Measurements from ENCODE around the gene GPR34. TPM values are rescaled to one million over a fixed set of nuclear protein-coding genes. Genes with fewer than 3 reads are reported as not detected.

The GPR34 gene
- total and polyA plus RNA-seq, 2 of the 4 experiments (the other 2 are of a cell fraction), result not detected

GRCh38 chrX:41664908-41665307 lies 23.9 kb upstream of the GPR34 start (continued):
- no peak for TF ChIP-seq CTCF (conservative IDR thresholded peaks at IDR 0.05; ENCODE audit: low read depth, low read length)
- no peak for TF ChIP-seq RAD21 (IDR thresholded peaks at IDR 0.05; ENCODE audit: low read length)
- TF ChIP-seq RCOR1 (IDR thresholded peaks at IDR 0.05; ENCODE audit: insufficient replicate concordance, low read length), result no peak

GRCh38 chrX:41665686-41666085 lies 23.1 kb upstream of the GPR34 start:
- Histone ChIP-seq H2AK9ac (replicated peaks; ENCODE audit: low read depth, low read length, poor library complexity) (no peak overlapping the region), H3K4ac (ENCODE audit: low read depth, low read length) (no peak overlapping the region), H3K9me1 (ENCODE audit: insufficient read depth, low read length) (peaks cover 2% of the 10 kb centered on the region; the same call in 1 of the 2 replicates), H3K9me3 (ENCODE audit: control insufficient read depth, insufficient read depth, low read length) (no peaks in the 10 kb centered on the region), H4K8ac (ENCODE audit: low read depth in 2 of 2, low read length in 2 of 2) (no peak overlapping the region), H3K14ac (replicated peaks; ENCODE audit: low read depth, low read length) (no peak overlapping the region), H2AFZ (replicated peaks; ENCODE audit: low read length, poor library complexity) (no peak overlapping the region), H3K23ac (ENCODE audit: low read depth, low read length) (no peak overlapping the region), H4K20me1 (ENCODE audit: insufficient read depth, low read length) (no peaks in the 10 kb centered on the region), H3K36me3 (ENCODE audit: control insufficient read depth, insufficient read depth, low read length) (no peaks in the 10 kb centered on the region), H2AK5ac (ENCODE audit: low read depth, low read length) (no peak overlapping the region), H3K27me3 (ENCODE audit: control insufficient read depth, insufficient read depth, low read length) (no peaks in the 10 kb centered on the region), H4K91ac (ENCODE audit: insufficient read depth, low read depth, low read length) (no peak overlapping the region), H3K56ac (ENCODE audit: extremely low read depth, insufficient read depth, low read length) (no peak overlapping the region), H3K18ac (ENCODE audit: low read depth, low read length) (no peak overlapping the region), H2BK20ac (ENCODE audit: low read depth, low read length) (no peak overlapping the region), H2BK120ac (ENCODE audit: low read depth, low read length) (no peak overlapping the region), H3K79me1 (ENCODE audit: low read depth in 1 of 2, low read length in 2 of 2) (no peaks in the 10 kb centered on the region), H3K9ac (ENCODE audit: low read depth, low read length) (no peak overlapping the region), H3K4me1 (ENCODE audit: control insufficient read depth, insufficient read depth, low read length) (peaks cover 2% of the 10 kb centered on the region; the same call in 1 of the 2 replicates), H4K5ac (ENCODE audit: low read depth, low read length) (no peak overlapping the region), H3K4me3 (ENCODE audit: insufficient read depth, low read depth, low read length) (no peak overlapping the region), H3K4me2 (ENCODE audit: low read depth, low read length) (no peak overlapping the region), H2BK5ac (ENCODE audit: low read depth, low read length, poor library complexity, severe bottlenecking) (no peak overlapping the region), H3K27ac (ENCODE audit: insufficient read depth, low read length) (no peak overlapping the region), H2BK15ac (ENCODE audit: low read depth, low read length) (no peak overlapping the region)
- no peak for TF ChIP-seq SMC3 (IDR thresholded peaks at IDR 0.05; ENCODE audit: low read depth, low read length)
- TF ChIP-seq MAZ (IDR thresholded peaks at IDR 0.05; ENCODE audit: borderline replicate concordance, low read depth, low read length), result no peak
- no peak for TF ChIP-seq RCOR1 (IDR thresholded peaks at IDR 0.05; ENCODE audit: insufficient replicate concordance, low read length)
- TF ChIP-seq RAD21 (IDR thresholded peaks at IDR 0.05; ENCODE audit: low read length), result no peak
- no peak for TF ChIP-seq MAFK (IDR thresholded peaks at IDR 0.05; ENCODE audit: low read depth, low read length)
- no peak for TF ChIP-seq MXI1 (IDR thresholded peaks at IDR 0.05; ENCODE audit: borderline replicate concordance, low read depth, low read length)
- TF ChIP-seq FOS (IDR thresholded peaks at IDR 0.05; ENCODE audit: low read depth, low read length), result no peak
- TF ChIP-seq USF2 (IDR thresholded peaks at IDR 0.05; ENCODE audit: low read depth, low read length), result no peak
- TF ChIP-seq CEBPB (IDR thresholded peaks at IDR 0.05; ENCODE audit: low read depth, low read length), result no peak
- TF ChIP-seq CHD1 (IDR thresholded peaks at IDR 0.05; ENCODE audit: low read depth, low read length), result no peak
- no peak for TF ChIP-seq CTCF (conservative IDR thresholded peaks at IDR 0.05; ENCODE audit: low read depth, low read length)
- dilution Hi-C loops (cut with HindIII; ENCODE audit: low sequenced_read_pairs, unreplicated experiment) (no loop called here), in situ Hi-C loops (cut with MboI; ENCODE audit: low sequenced_read_pairs) (no loop called here), intact Hi-C loops (cut with micrococcal nuclease) (no loop called here)
- CTCF ChIA-PET, result interaction anchor here (1.3 kb wide), 1 partner anchor 29 kb away, joined by 3 read pairs; no protein-coding TSS in a partner anchor
- 33% methylated on average over 1 of the region's 2 CpGs; no CpG with 5 or more reads in 1 of the 2 experiments for WGBS, 2 experiments (ENCODE audit: extremely low coverage in 2 of 2, insufficient read length in 1 of 2)
- ATAC-seq (ENCODE audit: low read depth) (no peak), DNase-seq (no peak)
- POLR2A ChIA-PET (ENCODE audit: unreplicated experiment), result no interaction called here
- no TSS peak for BruUV-seq (replicated peaks)
